Fibroblast of pulmonary artery (primary cell): ENCODE measurements around the gene RHOF.

Source experiments
- DNase-seq: peaks from one replicate; pipeline ENCODE4 v3.0.0-alpha.2; 2010; ENCODE audit warnings: low read depth
- H3K4me3 ChIP-seq: replicated peaks from 2 replicates; pipeline ENCODE4 v1.5.1; 2011; ENCODE audit warnings: low read depth, mild to moderate bottlenecking, control low read depth, low read length, moderate library complexity
- CTCF ChIP-seq: IDR thresholded peaks from 2 replicates; pipeline ENCODE4 v1.5.1; 2011; ENCODE audit warnings: mild to moderate bottlenecking, control low read depth, low read length, inconsistent platforms; ENCODE audit errors: missing control alignments

The RHOF gene

GRCh38 chr12:121738340-121738858, 55.1 kb downstream of the RHOF start:
- H3K4me3 ChIP-seq = no peak overlapping the region
- no peak for TF ChIP-seq CTCF
- no peak for DNase-seq

GRCh38 chr12:121733849-121734248, 59.6 kb downstream of the RHOF start:
- H3K4me3 ChIP-seq = no peak overlapping the region
- no peak for DNase-seq
- no peak for TF ChIP-seq CTCF

- DNase-seq = no peak
- H3K4me3 ChIP-seq = no peak overlapping the region
- TF ChIP-seq CTCF = no peak
Measured at GRCh38 chr12:121731473-121731872, 62.0 kb downstream of the RHOF start.

- no peak for TF ChIP-seq CTCF
- H3K4me3 ChIP-seq = no peak overlapping the region
Measured at GRCh38 chr12:121729021-121729420, 64.5 kb downstream of the RHOF start.

More at GRCh38 chr12:121729021-121729420, 64.5 kb downstream of the RHOF start:
- no peak for DNase-seq
